Transverse colon (tissue), 4 donors: Measurements from ENCODE around the gene LSAMP.

Experiments
- CTCF ChIP-seq, 5 experiments: fragments of 200-600 bp in 3 of 5; fragments of 450-650 bp in 2 of 5; sonication (generic) in 3 of 5; IDR thresholded peaks; 1 replicate in 2 of 5; 2 replicates in 3 of 5; pipeline ENCODE4 v1.5.1; 2016 to 2017; ENCODE audit warnings: antibody characterized with exemption in 5 of 5, inconsistent platforms in 3 of 5, mild to moderate bottlenecking in 2 of 5, moderate library complexity in 1 of 5
- EP300 ChIP-seq: sonication (generic); formaldehyde crosslinking; IDR thresholded peaks from one replicate; pipeline ENCODE4 v1.6.1; 2017; ENCODE audit warnings: antibody characterized with exemption, low read depth
- POLR2AphosphoS5 ChIP-seq, 3 donors: sonication (generic); formaldehyde crosslinking; IDR thresholded peaks; one replicate each; pipeline ENCODE4 v1.6.1; 2016; ENCODE audit warnings: antibody characterized with exemption in 3 of 3

- TF ChIP-seq EP300, result no peak
- TF ChIP-seq CTCF (IDR thresholded peaks at IDR 0.05), result no peak
- TF ChIP-seq POLR2AphosphoS5 (IDR thresholded peaks at IDR 0.05), result no peak
Observed at GRCh38 chr3:116153174-116153573, 292.1 kb downstream of the LSAMP start.
